GM23338 (cell line): ENCODE data around the gene KLF2. TPM values are rescaled to one million over a fixed set of nuclear protein-coding genes. Genes with fewer than 3 reads are reported as not detected.
A peak's percentile ranks its signal among the peaks of the same experiment; 100 is the strongest.

Source experiments
- ATAC-seq: fragments of 200-7000 bp; cut with Tn5 transposase; 3 replicates; pipeline ENCODE4 v1.9.1; 2020
- DNase-seq: peaks from one replicate; pipeline ENCODE4 v3.0.0-alpha.2; 2015; ENCODE audit warnings: low spot score
- H2AFZ ChIP-seq: fragments of 200-600 bp; sonication (generic); 2 replicates; pipeline ENCODE4 v1.8.0; 2016; ENCODE audit warnings: antibody characterized with exemption, mild to moderate bottlenecking, moderate library complexity
- H3F3A ChIP-seq: fragments of 200-600 bp; sonication (generic); replicated peaks from 2 replicates; pipeline ENCODE4 v1.8.0; 2017; ENCODE audit warnings: antibody characterized with exemption, mixed run types, low read depth
- H3K27ac ChIP-seq: fragments of 200-600 bp; sonication (generic); 2 replicates; pipeline ENCODE4 v1.6.1; 2016; ENCODE audit warnings: low read depth
- H3K27me3 ChIP-seq: fragments of 200-600 bp; sonication (generic); 2 replicates; pipeline ENCODE4 v1.8.0; 2016; ENCODE audit warnings: mild to moderate bottlenecking, mixed run types, moderate library complexity; ENCODE audit not compliant: insufficient read depth
- H3K36me3 ChIP-seq: fragments of 200-600 bp; sonication (generic); 2 replicates; pipeline ENCODE4 v1.8.0; 2016; ENCODE audit warnings: mild to moderate bottlenecking; ENCODE audit not compliant: insufficient read depth
- H3K4me1 ChIP-seq: fragments of 200-600 bp; sonication (generic); 2 replicates; pipeline ENCODE4 v1.8.0; 2016; ENCODE audit warnings: mild to moderate bottlenecking, moderate library complexity; ENCODE audit not compliant: insufficient read depth
- H3K4me2 ChIP-seq: fragments of 200-600 bp; sonication (generic); 2 replicates; pipeline ENCODE4 v1.7.1; 2017; ENCODE audit warnings: mixed run types
- H3K4me3 ChIP-seq: fragments of 200-600 bp; sonication (generic); 2 replicates; pipeline ENCODE4 v1.6.1; 2016; ENCODE audit warnings: mixed run types
- H3K79me2 ChIP-seq: fragments of 200-600 bp; sonication (generic); replicated peaks from 2 replicates; pipeline ENCODE4 v1.8.0; 2017; ENCODE audit warnings: mild to moderate bottlenecking; ENCODE audit not compliant: insufficient read depth
- H3K9me2 ChIP-seq: fragments of 200-600 bp; sonication (generic); 2 replicates; pipeline ENCODE4 v1.8.0; 2017; ENCODE audit not compliant: insufficient read depth
- H4K20me1 ChIP-seq: fragments of 200-600 bp; sonication (generic); replicated peaks from 2 replicates; pipeline ENCODE4 v1.8.0; 2017; ENCODE audit warnings: mild to moderate bottlenecking; ENCODE audit not compliant: insufficient read depth
- H3K27ac Mint-ChIP-seq: 2 replicates; pipeline ENCODE4 v1.8.0; 2020; ENCODE audit warnings: inconsistent platforms, mild to moderate bottlenecking, moderate library complexity, mixed read lengths
- H3K27me3 Mint-ChIP-seq: 3 replicates; pipeline ENCODE4 v1.8.0; 2022; ENCODE audit warnings: low read depth, mild to moderate bottlenecking, moderate library complexity, mixed read lengths, inconsistent platforms; ENCODE audit not compliant: insufficient read depth, poor library complexity
- H3K36me3 Mint-ChIP-seq: 3 replicates; pipeline ENCODE4 v1.8.0; 2021; ENCODE audit warnings: low read depth, mild to moderate bottlenecking, inconsistent platforms, moderate library complexity, mixed read lengths
- H3K4me1 Mint-ChIP-seq: 3 replicates; pipeline ENCODE4 v1.8.0; 2020; ENCODE audit warnings: mild to moderate bottlenecking, inconsistent platforms, mixed read lengths
- H3K4me3 Mint-ChIP-seq: 3 replicates; pipeline ENCODE4 v1.8.0; 2021; ENCODE audit warnings: moderate library complexity, mild to moderate bottlenecking, inconsistent platforms, mixed read lengths
- H3K9me3 Mint-ChIP-seq: 3 replicates; pipeline ENCODE4 v1.8.0; 2020; ENCODE audit warnings: moderate library complexity, mild to moderate bottlenecking, inconsistent platforms, mixed read lengths
- CREB1 ChIP-seq: fragments of 250-450 bp; sonication (Bioruptor Pico); IDR thresholded peaks from 2 replicates; pipeline ENCODE4 v1.5.0; 2020; ENCODE audit warnings: low read depth, mild to moderate bottlenecking, moderate library complexity
- EZH2 ChIP-seq: fragments of 200-600 bp; sonication (generic); IDR thresholded peaks from one replicate; pipeline ENCODE4 v1.8.0; 2017; ENCODE audit warnings: antibody characterized with exemption, mild to moderate bottlenecking, low read depth; ENCODE audit not compliant: unreplicated experiment
- EZH2phosphoT487 ChIP-seq: fragments of 200-600 bp; sonication (generic); IDR thresholded peaks from one replicate; pipeline ENCODE4 v1.8.1; 2018; ENCODE audit warnings: antibody characterized with exemption; ENCODE audit not compliant: unreplicated experiment
- JUNB ChIP-seq: IDR thresholded peaks from one replicate; pipeline ENCODE4 v1.6.1; 2016; ENCODE audit warnings: antibody characterized with exemption; ENCODE audit not compliant: unreplicated experiment
- NANOG ChIP-seq: IDR thresholded peaks from 2 replicates; pipeline ENCODE4 v1.6.1; 2016; ENCODE audit warnings: antibody characterized with exemption, borderline replicate concordance
- POLR2AphosphoS5 ChIP-seq: IDR thresholded peaks from 2 replicates; pipeline ENCODE4 v1.6.1; 2016; ENCODE audit warnings: antibody characterized with exemption, low read depth
- REST ChIP-seq: IDR thresholded peaks from one replicate; pipeline ENCODE4 v1.6.1; 2018; ENCODE audit warnings: antibody characterized with exemption; ENCODE audit not compliant: unreplicated experiment
- STAT1 ChIP-seq: IDR thresholded peaks from one replicate; pipeline ENCODE4 v1.6.1; 2016; ENCODE audit warnings: antibody characterized with exemption; ENCODE audit not compliant: unreplicated experiment
- ZNF114 ChIP-seq: fragments of 250-450 bp; sonication (Bioruptor Pico); IDR thresholded peaks from 2 replicates; pipeline ENCODE4 v1.5.0; 2020; ENCODE audit warnings: mild to moderate bottlenecking, moderate library complexity
- ZNF331 ChIP-seq: fragments of 250-450 bp; sonication (Bioruptor Pico); IDR thresholded peaks from 2 replicates; pipeline ENCODE4 v1.5.0; 2020; ENCODE audit warnings: low read depth, mild to moderate bottlenecking, moderate library complexity
- ZNF462 ChIP-seq: fragments of 250-450 bp; sonication (Bioruptor Pico); IDR thresholded peaks from 2 replicates; pipeline ENCODE4 v1.5.0; 2020; ENCODE audit warnings: mild to moderate bottlenecking, moderate library complexity
- polyA plus RNA-seq: library from polyadenylated mRNA; unstranded; fragments of >200 nt; fragmentation: Nextera tagmentation; extraction: Ambion mirVana; gene quantifications from 2 replicates; pipeline ENCODE4 v1.2.1, GENCODE V29; 2016
- total RNA-seq: library from RNA; depleted of rRNA; stranded (reverse); fragments of >200 nt; shearing (Covaris generic); gene quantifications from 2 replicates; pipeline ENCODE4 v1.2.3, GENCODE V29; 2014
- TF ChIP-seq, protein P1 (sequence below): IDR thresholded peaks from 2 replicates; pipeline ENCODE4 v1.6.1; 2016; ENCODE audit warnings: antibody characterized with exemption
- TF ChIP-seq, protein P2 (sequence below), 2 experiments: fragments of 200-600 bp in 1 of 2; sonication (generic) in 1 of 2; conservative IDR thresholded peaks; 2 replicates each; pipeline versions ENCODE4 v1.5.1 to v1.6.1; 2016 to 2017; ENCODE audit warnings: antibody characterized with exemption in 2 of 2, low read depth in 2 of 2, mild to moderate bottlenecking in 2 of 2, moderate library complexity in 1 of 2

The KLF2 gene
- total and polyA plus RNA-seq, 2 experiments from 2014 or later: 0.90 TPM; not detected in 1

GRCh38 chr19:16339361-16339725 is 14.7 kb downstream of the KLF2 start:
- Mint-ChIP-seq H3K27me3 (peaks cover 8% of the 10 kb centered on the region), H3K4me3 (no peak overlapping the region), H3K4me1 (peaks cover 13% of the 10 kb centered on the region), H3K36me3 (no peaks in the 10 kb centered on the region), H3K27ac (no peak overlapping the region), H3K9me3 (no peaks in the 10 kb centered on the region)
- Histone ChIP-seq H3K27ac (no peak overlapping the region), H3K9me2 (no peaks in the 10 kb centered on the region), H2AFZ (0 out of 2 replicates have a peak overlapping the region, but pooled peaks have one; percentile 52), H3K4me3 (no peak overlapping the region), H3F3A (0 out of 2 replicates have a peak, but pooled peaks cover 2% of the 10 kb centered on the region), H4K20me1 (no peaks in the 10 kb centered on the region), H3K27me3 (no peaks in the 10 kb centered on the region), H3K4me2 (no peak overlapping the region), H3K36me3 (no peaks in the 10 kb centered on the region), H3K4me1 (peaks cover 7% of the 10 kb centered on the region; the same call in 1 of the 2 replicates), H3K79me2 (no peaks in the 10 kb centered on the region)
- DNase-seq: no peak
- no peak for ATAC-seq
- no peak for TF ChIP-seq JUNB
- TF ChIP-seq, protein P1, sequence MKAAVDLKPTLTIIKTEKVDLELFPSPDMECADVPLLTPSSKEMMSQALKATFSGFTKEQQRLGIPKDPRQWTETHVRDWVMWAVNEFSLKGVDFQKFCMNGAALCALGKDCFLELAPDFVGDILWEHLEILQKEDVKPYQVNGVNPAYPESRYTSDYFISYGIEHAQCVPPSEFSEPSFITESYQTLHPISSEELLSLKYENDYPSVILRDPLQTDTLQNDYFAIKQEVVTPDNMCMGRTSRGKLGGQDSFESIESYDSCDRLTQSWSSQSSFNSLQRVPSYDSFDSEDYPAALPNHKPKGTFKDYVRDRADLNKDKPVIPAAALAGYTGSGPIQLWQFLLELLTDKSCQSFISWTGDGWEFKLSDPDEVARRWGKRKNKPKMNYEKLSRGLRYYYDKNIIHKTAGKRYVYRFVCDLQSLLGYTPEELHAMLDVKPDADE: no peak
- TF ChIP-seq EZH2phosphoT487: no peak
- TF ChIP-seq ZNF114 (CRISPR knock-in tag): no peak
- TF ChIP-seq ZNF462 (CRISPR knock-in tag): no peak
- TF ChIP-seq STAT1: no peak
- no peak for TF ChIP-seq EZH2
- no peak for TF ChIP-seq REST
- no peak for TF ChIP-seq POLR2AphosphoS5
- TF ChIP-seq, protein P2, sequence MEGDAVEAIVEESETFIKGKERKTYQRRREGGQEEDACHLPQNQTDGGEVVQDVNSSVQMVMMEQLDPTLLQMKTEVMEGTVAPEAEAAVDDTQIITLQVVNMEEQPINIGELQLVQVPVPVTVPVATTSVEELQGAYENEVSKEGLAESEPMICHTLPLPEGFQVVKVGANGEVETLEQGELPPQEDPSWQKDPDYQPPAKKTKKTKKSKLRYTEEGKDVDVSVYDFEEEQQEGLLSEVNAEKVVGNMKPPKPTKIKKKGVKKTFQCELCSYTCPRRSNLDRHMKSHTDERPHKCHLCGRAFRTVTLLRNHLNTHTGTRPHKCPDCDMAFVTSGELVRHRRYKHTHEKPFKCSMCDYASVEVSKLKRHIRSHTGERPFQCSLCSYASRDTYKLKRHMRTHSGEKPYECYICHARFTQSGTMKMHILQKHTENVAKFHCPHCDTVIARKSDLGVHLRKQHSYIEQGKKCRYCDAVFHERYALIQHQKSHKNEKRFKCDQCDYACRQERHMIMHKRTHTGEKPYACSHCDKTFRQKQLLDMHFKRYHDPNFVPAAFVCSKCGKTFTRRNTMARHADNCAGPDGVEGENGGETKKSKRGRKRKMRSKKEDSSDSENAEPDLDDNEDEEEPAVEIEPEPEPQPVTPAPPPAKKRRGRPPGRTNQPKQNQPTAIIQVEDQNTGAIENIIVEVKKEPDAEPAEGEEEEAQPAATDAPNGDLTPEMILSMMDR (conservative IDR thresholded peaks at IDR 0.05; ENCODE audit: low read depth in 2 of 2): no peak
- no peak for TF ChIP-seq ZNF331
- TF ChIP-seq NANOG: no peak
- TF ChIP-seq CREB1: no peak
